K562 treated with DMSO at 1 percent for 4 hours (cell line): Measurements from ENCODE around the gene C6orf136. TPM values are rescaled to one million over a fixed set of nuclear protein-coding genes. Genes with fewer than 3 reads are reported as not detected.

Source experiments
- total RNA-seq: library from RNA; unstranded; fragments of 300-600 nt; gene quantifications from 2 replicates; pipeline ENCODE4 v1.2.3, GENCODE V29; 2022; ENCODE audit not compliant: insufficient read depth

C6orf136 gene, protein sequence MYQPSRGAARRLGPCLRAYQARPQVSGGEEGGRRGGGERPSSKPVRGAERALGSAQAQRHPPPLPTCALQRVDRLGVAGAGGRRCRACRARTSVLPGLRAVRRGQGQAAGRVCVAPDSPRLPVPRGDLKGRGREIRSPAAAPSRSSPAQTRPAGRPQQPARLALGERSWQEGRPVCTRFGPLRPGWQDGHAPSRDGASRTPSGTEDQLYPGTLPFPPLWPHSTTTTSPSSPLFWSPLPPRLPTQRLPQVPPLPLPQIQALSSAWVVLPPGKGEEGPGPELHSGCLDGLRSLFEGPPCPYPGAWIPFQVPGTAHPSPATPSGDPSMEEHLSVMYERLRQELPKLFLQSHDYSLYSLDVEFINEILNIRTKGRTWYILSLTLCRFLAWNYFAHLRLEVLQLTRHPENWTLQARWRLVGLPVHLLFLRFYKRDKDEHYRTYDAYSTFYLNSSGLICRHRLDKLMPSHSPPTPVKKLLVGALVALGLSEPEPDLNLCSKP
- 25.0 and 26.8 TPM in 2 replicates for total RNA-seq

GRCh38 chr6:30646450-30647241 is at the start of gene C6orf136:
TSS of gene C6orf136 (plus strand) at chr6:30647133. CDS start at chr6:30647232, 99 bp downstream.

DNA sequence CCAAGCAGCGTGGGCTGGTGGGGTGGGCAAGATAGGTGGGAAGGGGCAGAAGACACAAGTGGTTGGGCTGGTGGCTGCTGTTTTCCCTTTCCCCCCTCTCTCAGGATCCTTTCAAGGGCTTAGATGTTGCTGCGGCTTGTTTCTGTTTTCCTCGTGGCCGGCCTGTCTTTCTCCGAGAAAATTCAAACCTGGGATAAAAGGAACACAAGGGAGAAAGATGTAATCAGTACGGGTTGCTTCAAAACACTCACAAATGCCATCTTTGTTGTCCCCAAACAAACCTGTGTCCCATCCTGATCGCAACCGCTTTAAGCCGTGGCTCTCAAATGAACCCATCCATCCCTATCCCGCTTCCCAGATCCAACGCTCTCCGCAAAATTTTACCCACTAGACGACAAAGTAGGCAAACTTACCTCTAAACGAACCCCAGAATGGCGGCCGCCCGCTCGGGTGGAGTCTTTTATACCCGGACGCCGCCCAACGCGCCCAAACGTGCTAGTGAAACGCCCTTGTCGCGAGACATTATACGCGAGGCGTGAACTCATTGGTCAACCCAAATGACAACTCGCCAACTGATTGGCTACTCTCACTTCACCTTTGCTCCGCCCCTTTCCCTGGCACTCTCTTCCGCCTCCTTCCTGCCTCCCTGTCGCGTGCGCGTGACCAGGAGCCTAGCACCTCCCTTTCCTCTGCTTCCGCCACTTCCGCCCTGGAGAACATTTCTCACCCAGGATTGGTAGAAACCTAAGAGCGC is 29.9 kb upstream of the C6orf136 start, which contains the start of gene PPP1R10:
TSS of gene PPP1R10 (minus strand) at position 433 of the 754 bp plus-strand sequence. CDS start 7,299 bp downstream, outside the sequence.

GRCh38 chr6:30617565-30618269 is 29.2 kb upstream of the C6orf136 start, which contains the start of gene MRPS18B:
TSS of gene MRPS18B (plus strand) at chr6:30617840. CDS start at chr6:30617866, 26 bp downstream.

DNA sequence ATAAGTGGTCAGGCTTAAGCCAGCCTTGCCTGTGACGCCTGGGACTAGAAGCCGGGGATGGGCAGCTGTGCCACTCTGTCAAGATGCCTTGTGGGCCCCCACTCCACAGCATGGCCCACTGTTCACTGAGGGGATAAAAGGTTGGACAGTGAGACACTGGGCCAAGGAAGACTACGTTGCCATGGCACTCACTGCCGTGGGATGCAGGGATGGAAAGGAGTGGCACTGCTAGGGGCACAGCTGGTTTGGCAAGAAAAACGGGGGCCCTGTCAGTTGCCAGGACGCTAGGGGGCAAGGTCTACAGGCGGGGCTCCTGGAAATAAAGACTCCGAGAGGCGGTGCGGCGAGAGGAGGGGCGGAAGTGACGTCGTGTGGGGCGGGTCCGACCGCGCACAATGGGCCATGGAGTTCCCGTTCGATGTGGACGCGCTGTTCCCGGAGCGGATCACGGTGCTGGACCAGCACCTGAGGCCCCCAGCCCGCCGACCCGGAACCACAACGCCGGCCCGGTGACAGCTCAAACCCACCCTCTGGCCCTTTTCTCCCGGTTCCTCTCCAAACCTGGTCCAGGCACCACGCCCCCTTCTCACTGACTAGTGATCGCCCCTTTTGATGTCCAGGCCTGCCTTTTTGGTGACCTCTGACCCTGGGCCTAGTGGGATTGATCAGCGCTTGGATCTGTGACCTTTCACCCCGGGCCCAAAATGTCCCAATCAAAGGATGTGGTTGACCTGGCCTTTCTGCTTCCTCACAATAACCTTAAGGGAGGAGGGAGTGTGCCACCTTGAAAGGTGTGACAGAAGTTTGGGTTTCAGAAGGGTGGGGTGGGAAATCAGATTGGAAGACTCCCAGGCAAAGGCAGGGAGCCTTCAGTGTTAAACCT is 20.2 kb upstream of the C6orf136 start, which contains the start of gene ATAT1:
TSS of gene ATAT1 (plus strand) at position 391 of the 883 bp plus-strand sequence.

DNA sequence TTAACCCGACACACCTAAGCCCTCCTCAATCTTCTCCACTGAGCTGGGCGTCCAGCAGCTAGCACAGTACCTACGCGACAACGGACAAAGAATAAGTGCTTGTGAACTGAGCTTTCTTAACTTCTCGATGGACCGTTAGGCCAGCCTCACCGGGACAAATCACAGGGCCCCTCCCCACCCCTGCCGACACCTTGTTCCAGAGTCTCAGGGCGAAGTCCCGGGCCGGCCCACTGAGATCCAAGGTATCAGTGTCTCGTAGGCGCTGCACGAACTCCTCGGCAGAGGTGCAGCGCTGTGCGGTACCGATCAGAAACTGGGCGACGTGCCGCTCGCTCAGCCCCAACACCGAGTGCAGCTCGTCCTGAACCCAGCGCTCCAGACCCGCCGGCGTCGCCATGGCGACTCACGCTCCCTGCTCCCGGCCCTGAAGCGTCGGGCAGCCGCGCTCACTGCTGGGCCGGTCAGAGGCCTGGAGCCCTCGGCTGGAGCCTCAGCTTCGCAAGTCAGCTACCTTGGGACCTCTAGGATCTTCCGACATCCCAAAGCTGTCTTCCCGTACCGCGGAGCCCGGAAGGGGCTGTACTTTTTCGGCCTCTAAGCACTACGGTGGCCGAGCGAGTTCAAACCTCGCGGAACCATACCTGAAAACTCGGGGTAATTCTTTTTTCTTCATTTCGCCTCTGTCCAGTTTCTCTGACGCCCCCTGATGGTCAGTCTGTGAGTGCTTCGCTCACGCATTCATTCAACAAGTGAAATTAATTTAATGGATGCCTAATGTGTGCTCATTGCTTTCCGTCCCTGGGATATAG is 25.7 kb downstream of the C6orf136 start, which contains the start of gene DHX16:
TSS of gene DHX16 (minus strand) at position 562 of the 809 bp plus-strand sequence. CDS start at position 397, 165 bp downstream.

GRCh38 chr6:30686009-30686907 is 39.3 kb downstream of the C6orf136 start, which contains the start of gene PPP1R18:
TSS of gene PPP1R18 (minus strand) at chr6:30686645. CDS start at chr6:30686018, 627 bp downstream.

GRCh38 chr6:30690403-30691207 is 43.7 kb downstream of the C6orf136 start, which contains the start of gene NRM:
TSS of gene NRM (minus strand) at chr6:30690984. CDS start at chr6:30690974, 10 bp downstream.

Other genes starting within 250 kb of the C6orf136 start
- gene HLA-E, start 157.6 kb upstream of the C6orf136 start, total RNA-seq: 110 and 121 TPM in 2 replicates
- 41.6 and 44.0 TPM in 2 replicates for gene GNL1, start 90.6 kb upstream of the C6orf136 start, total RNA-seq
- gene PRR3, start 89.8 kb upstream of the C6orf136 start, total RNA-seq: 7.8 and 8.7 TPM in 2 replicates
- 87.2 and 92.7 TPM in 2 replicates for gene ABCF1, start 75.7 kb upstream of the C6orf136 start, total RNA-seq
- gene PPP1R10, start 29.9 kb upstream of the C6orf136 start, total RNA-seq: 20.4 and 26.4 TPM in 2 replicates
- gene MRPS18B, start 29.3 kb upstream of the C6orf136 start, total RNA-seq: 86.9 and 98.3 TPM in 2 replicates
- gene ATAT1, start 20.3 kb upstream of the C6orf136 start, total RNA-seq: 3.0 and 4.6 TPM in 2 replicates
- gene DHX16, start 25.9 kb downstream of the C6orf136 start, total RNA-seq: 46.5 and 54.7 TPM in 2 replicates
- gene PPP1R18, start 39.5 kb downstream of the C6orf136 start, total RNA-seq: 80.7 and 94.0 TPM in 2 replicates
- gene NRM, start 43.9 kb downstream of the C6orf136 start, total RNA-seq: 23.6 and 32.0 TPM in 2 replicates
- gene MDC1, start 70.1 kb downstream of the C6orf136 start, total RNA-seq: 57.9 and 63.3 TPM in 2 replicates
- 1,432 and 1,624 TPM in 2 replicates for gene TUBB, start 73.2 kb downstream of the C6orf136 start, total RNA-seq
- gene FLOT1, start 95.6 kb downstream of the C6orf136 start, total RNA-seq: 294 and 327 TPM in 2 replicates
- 45.5 and 66.2 TPM in 2 replicates for gene IER3, start 97.4 kb downstream of the C6orf136 start, total RNA-seq
- gene DDR1, start 237.4 kb downstream of the C6orf136 start, total RNA-seq: 41.3 and 61.1 TPM in 2 replicates